HepG2 (cell line): ENCODE measurements around the gene ZNF513. TPM values are rescaled to one million over a fixed set of nuclear protein-coding genes. Genes with fewer than 3 reads are reported as not detected.

Source experiments
- GATAD2A ChIP-seq: IDR thresholded peaks from 2 replicates; pipeline ENCODE4 v1.6.1; 2016
- RAD51 ChIP-seq: fragments of 450-650 bp; IDR thresholded peaks from 2 replicates; pipeline ENCODE4 v1.6.1; 2016; ENCODE audit warnings: borderline replicate concordance
- THRA ChIP-seq: sonication (generic); formaldehyde crosslinking; IDR thresholded peaks from 2 replicates; pipeline ENCODE4 v1.4.0; 2020; ENCODE audit warnings: missing genetic modification reagents, borderline replicate concordance
- ZNF496 ChIP-seq: sonication (generic); formaldehyde crosslinking; IDR thresholded peaks from 2 replicates; pipeline ENCODE4 v1.8.1; 2023; ENCODE audit warnings: mild to moderate bottlenecking, moderate library complexity, missing genetic modification reagents; ENCODE audit not compliant: insufficient replicate concordance
- ZNF574 ChIP-seq: sonication (generic); formaldehyde crosslinking; IDR thresholded peaks from 2 replicates; pipeline ENCODE4 v1.4.0; 2020; ENCODE audit warnings: missing genetic modification reagents
- ZNF839 ChIP-seq: sonication (generic); formaldehyde crosslinking; IDR thresholded peaks from 2 replicates; pipeline ENCODE4 v1.4.0; 2020; ENCODE audit warnings: missing genetic modification reagents, mild to moderate bottlenecking, borderline replicate concordance
- polyA plus RNA-seq, 8 experiments: library from polyadenylated mRNA; depleted of rRNA in 3 of 8; stranded (reverse) in 7 of 8; unstranded in 1 of 8; fragments of >200 nt; fragmentation: Illumina TruSeq in 4 of 8; extraction: Trizol in 4 of 8; gene quantifications; 2 replicates each; pipeline versions ENCODE4 v1.2.1 to v1.2.3, GENCODE V29; 2011 to 2016; ENCODE audit warnings: low read depth in 4 of 8, missing spikeins in 1 of 8, mixed read lengths in 1 of 8; ENCODE audit not compliant: insufficient read depth in 1 of 8
- total RNA-seq, 5 experiments: library from RNA; depleted of rRNA; stranded (reverse); fragments of >200 nt; fragmentation: Illumina TruSeq; extraction: Trizol; gene quantifications; 2 replicates each; pipeline ENCODE4 v1.2.3, GENCODE V29; 2016; ENCODE audit warnings: low read depth in 1 of 5
- TF ChIP-seq, protein P1 (sequence below): sonication (generic); formaldehyde crosslinking; conservative IDR thresholded peaks from 2 replicates; pipeline ENCODE4 v1.4.0; 2020; ENCODE audit warnings: missing genetic modification reagents
- TF ChIP-seq, protein P2 (sequence below): sonication (generic); formaldehyde crosslinking; IDR thresholded peaks from 2 replicates; pipeline ENCODE4 v1.4.0; 2020; ENCODE audit warnings: missing genetic modification reagents

ZNF513 gene
- total and polyA plus RNA-seq, 2 of the 13 experiments (the other 11 are each of a cell fraction or from before 2014, with no cell fraction given) = 4.9 to 6.3 TPM

- TF ChIP-seq, protein P1, sequence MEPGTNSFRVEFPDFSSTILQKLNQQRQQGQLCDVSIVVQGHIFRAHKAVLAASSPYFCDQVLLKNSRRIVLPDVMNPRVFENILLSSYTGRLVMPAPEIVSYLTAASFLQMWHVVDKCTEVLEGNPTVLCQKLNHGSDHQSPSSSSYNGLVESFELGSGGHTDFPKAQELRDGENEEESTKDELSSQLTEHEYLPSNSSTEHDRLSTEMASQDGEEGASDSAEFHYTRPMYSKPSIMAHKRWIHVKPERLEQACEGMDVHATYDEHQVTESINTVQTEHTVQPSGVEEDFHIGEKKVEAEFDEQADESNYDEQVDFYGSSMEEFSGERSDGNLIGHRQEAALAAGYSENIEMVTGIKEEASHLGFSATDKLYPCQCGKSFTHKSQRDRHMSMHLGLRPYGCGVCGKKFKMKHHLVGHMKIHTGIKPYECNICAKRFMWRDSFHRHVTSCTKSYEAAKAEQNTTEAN (CRISPR knock-in tag) = 0 out of 2 replicates have a peak, but pooled peaks have one; percentile 58
- TF ChIP-seq ZNF496 (no peak), GATAD2A (peak; percentile 75), THRA (CRISPR knock-in tag) (peak; percentile 31; the same call in 1 of the 2 replicates), RAD51 (no peak), ZNF574 (CRISPR knock-in tag) (peak; percentile 36), ZNF839 (no peak)
- TF ChIP-seq, protein P2, sequence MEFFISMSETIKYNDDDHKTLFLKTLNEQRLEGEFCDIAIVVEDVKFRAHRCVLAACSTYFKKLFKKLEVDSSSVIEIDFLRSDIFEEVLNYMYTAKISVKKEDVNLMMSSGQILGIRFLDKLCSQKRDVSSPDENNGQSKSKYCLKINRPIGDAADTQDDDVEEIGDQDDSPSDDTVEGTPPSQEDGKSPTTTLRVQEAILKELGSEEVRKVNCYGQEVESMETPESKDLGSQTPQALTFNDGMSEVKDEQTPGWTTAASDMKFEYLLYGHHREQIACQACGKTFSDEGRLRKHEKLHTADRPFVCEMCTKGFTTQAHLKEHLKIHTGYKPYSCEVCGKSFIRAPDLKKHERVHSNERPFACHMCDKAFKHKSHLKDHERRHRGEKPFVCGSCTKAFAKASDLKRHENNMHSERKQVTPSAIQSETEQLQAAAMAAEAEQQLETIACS (CRISPR knock-in tag) = no peak
These were observed 26.6 kb downstream of the ZNF513 start (continued) for GRCh38 chr2:27353762-27354596.
